Neural cell (in vitro differentiated cells): ENCODE results near the gene GYS2. TPM values are rescaled to one million over a fixed set of nuclear protein-coding genes. Genes with fewer than 3 reads are reported as not detected.

Experiments used
- H2AFZ ChIP-seq: fragments of 200-600, 300-800 bp; sonication (generic), shearing (Covaris generic); 2 replicates; pipeline ENCODE4 v1.6.0; 2014; ENCODE audit warnings: low read depth, mild to moderate bottlenecking, antibody characterized with exemption, low read length, moderate library complexity
- H3F3A ChIP-seq: fragments of 200-600 bp; shearing (Covaris generic); 2 replicates; pipeline ENCODE4 v1.6.1; 2016; ENCODE audit warnings: mild to moderate bottlenecking, moderate library complexity, mixed read lengths, antibody characterized with exemption, low read length; ENCODE audit not compliant: insufficient read depth, poor library complexity, severe bottlenecking
- H3K27ac ChIP-seq: fragments of 200-600, 300-800 bp; sonication (generic), shearing (Covaris generic); 2 replicates; pipeline ENCODE4 v1.5.1; 2014; ENCODE audit warnings: mild to moderate bottlenecking, low read length, moderate library complexity
- H3K27me3 ChIP-seq: fragments of 300-800, 200-600 bp; sonication (generic), shearing (Covaris generic); 2 replicates; pipeline ENCODE4 v1.6.0; 2014; ENCODE audit warnings: mild to moderate bottlenecking, low read depth, low read length, moderate library complexity; ENCODE audit not compliant: insufficient read depth
- H3K36me3 ChIP-seq: fragments of 300-800, 200-600 bp; sonication (generic), shearing (Covaris generic); 2 replicates; pipeline ENCODE4 v1.5.1; 2014; ENCODE audit warnings: mild to moderate bottlenecking, antibody characterized with exemption, low read length, moderate library complexity; ENCODE audit not compliant: insufficient read depth
- H3K4me2 ChIP-seq: fragments of 300-800, 200-600 bp; sonication (generic), shearing (Covaris generic); 2 replicates; pipeline ENCODE4 v1.6.0; 2014; ENCODE audit warnings: mild to moderate bottlenecking, low read length
- H3K4me3 ChIP-seq: fragments of 300-800, 200-600 bp; sonication (generic), shearing (Covaris generic); 2 replicates; pipeline ENCODE4 v1.5.1; 2014; ENCODE audit warnings: mild to moderate bottlenecking, low read length, moderate library complexity
- H3K79me2 ChIP-seq: fragments of 200-600 bp; shearing (Covaris generic); replicated peaks from 2 replicates; pipeline ENCODE4 v1.6.0; 2014; ENCODE audit warnings: mild to moderate bottlenecking, low read length, moderate library complexity; ENCODE audit not compliant: insufficient read depth
- H3K9ac ChIP-seq: fragments of 300-800, 200-600 bp; sonication (generic), shearing (Covaris generic); 2 replicates; pipeline ENCODE4 v1.6.1; 2016; ENCODE audit warnings: mild to moderate bottlenecking, low read length, mixed read lengths
- H3K9me2 ChIP-seq: fragments of 200-600 bp; shearing (Covaris generic); 2 replicates; pipeline ENCODE4 v1.6.1; 2016; ENCODE audit warnings: mild to moderate bottlenecking, low read length, mixed read lengths; ENCODE audit not compliant: insufficient read depth
- H3K9me3 ChIP-seq: fragments of 200-600, 300-800 bp; sonication (generic), shearing (Covaris generic); 2 replicates; pipeline ENCODE4 v1.6.1; 2016; ENCODE audit warnings: mild to moderate bottlenecking, mixed run types, low read length, moderate library complexity, mixed read lengths
- H4K20me1 ChIP-seq: fragments of 200-600 bp; shearing (Covaris generic); 2 replicates; pipeline ENCODE4 v1.6.1; 2016; ENCODE audit warnings: mild to moderate bottlenecking, mixed run types; ENCODE audit not compliant: insufficient read depth
- EP300 ChIP-seq: fragments of 450-650 bp; conservative IDR thresholded peaks from 2 replicates; pipeline ENCODE4 v1.6.1; 2014; ENCODE audit warnings: antibody characterized with exemption, mild to moderate bottlenecking, moderate library complexity; ENCODE audit not compliant: poor library complexity, severe bottlenecking
- EZH2 ChIP-seq: fragments of 200-600, 300-800 bp; shearing (Covaris generic), sonication (generic); IDR thresholded peaks from 2 replicates; pipeline ENCODE4 v1.6.1; 2014; ENCODE audit warnings: antibody characterized with exemption, low read length, borderline replicate concordance, mild to moderate bottlenecking; ENCODE audit not compliant: insufficient read depth, poor library complexity, severe bottlenecking
- MXI1 ChIP-seq: fragments of 450-650 bp; conservative IDR thresholded peaks from 2 replicates; pipeline ENCODE4 v1.6.1; 2014; ENCODE audit warnings: antibody characterized with exemption, mild to moderate bottlenecking; ENCODE audit not compliant: poor library complexity, severe bottlenecking
- POLR2AphosphoS5 ChIP-seq: IDR thresholded peaks from 2 replicates; pipeline ENCODE4 v1.6.1; 2012
- RAD21 ChIP-seq: fragments of 450-650 bp; conservative IDR thresholded peaks from 2 replicates; pipeline ENCODE4 v1.6.1; 2014; ENCODE audit warnings: antibody characterized with exemption, mild to moderate bottlenecking, moderate library complexity
- SMC3 ChIP-seq: fragments of 450-650 bp; conservative IDR thresholded peaks from 2 replicates; pipeline ENCODE4 v1.6.1; 2014; ENCODE audit warnings: antibody characterized with exemption, mild to moderate bottlenecking, moderate library complexity; ENCODE audit not compliant: poor library complexity
- TAF1 ChIP-seq: IDR thresholded peaks from 2 replicates; pipeline ENCODE4 v1.6.1; 2012; ENCODE audit warnings: low read depth
- polyA plus RNA-seq: library from polyadenylated mRNA; depleted of rRNA; stranded (reverse); fragments of >200 nt; gene quantifications from 2 replicates; pipeline ENCODE4 v1.2.3, GENCODE V29; 2014
- TF ChIP-seq, protein P1 (sequence below): fragments of 450-650 bp; IDR thresholded peaks from 2 replicates; pipeline ENCODE4 v1.5.1; 2014; ENCODE audit warnings: antibody characterized with exemption, mild to moderate bottlenecking, moderate library complexity; ENCODE audit not compliant: poor library complexity, severe bottlenecking
- TF ChIP-seq, protein P2 (sequence below): IDR thresholded peaks from 2 replicates; pipeline ENCODE4 v1.6.1; 2012; ENCODE audit warnings: borderline replicate concordance

Gene GYS2
- polyA plus RNA-seq, 1 donor from 2014 or later, result not detected

DNA sequence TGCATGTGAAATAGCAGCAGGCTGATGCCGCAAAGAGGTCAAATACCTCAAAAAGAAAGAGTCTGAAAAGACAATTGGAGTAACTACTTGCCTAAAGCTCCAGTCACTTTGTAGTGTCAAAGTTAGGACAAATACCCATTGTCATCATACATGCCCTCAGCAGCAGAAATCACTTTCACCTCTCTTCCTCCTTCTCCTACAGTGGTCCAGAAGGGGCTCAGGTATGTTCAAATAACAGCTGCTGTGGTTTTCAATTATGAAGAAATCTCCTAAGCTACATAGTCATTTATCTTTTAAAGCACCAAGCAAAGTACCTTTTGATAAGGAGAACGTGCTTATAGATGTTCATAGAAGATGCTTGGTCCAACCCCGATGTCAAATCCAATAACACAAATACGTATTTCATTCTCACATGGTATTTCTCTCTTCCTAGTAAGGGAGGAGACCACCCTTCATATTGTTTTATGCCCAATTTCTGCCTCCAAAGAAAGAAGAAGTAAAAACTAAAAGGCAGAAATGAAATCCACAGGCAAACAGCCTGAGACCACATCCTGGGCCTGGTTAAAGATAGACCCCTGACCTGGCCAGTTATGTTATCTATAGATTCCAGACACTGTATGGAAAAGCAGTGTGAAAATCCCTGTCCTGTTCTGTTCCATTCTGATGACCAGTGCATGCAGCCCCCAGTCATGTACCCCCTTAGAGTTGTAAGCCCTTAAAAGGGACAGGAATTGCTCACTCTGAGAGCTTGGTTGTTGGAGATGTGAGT, 23.7 kb downstream of the GYS2 start:
- Histone ChIP-seq H3K9ac (no peak overlapping the region), H3K4me3 (no peak overlapping the region), H3K36me3 (no peaks in the 10 kb centered on the region), H3K9me2 (no peaks in the 10 kb centered on the region), H3K27me3 (no peaks in the 10 kb centered on the region), H2AFZ (no peak overlapping the region), H3K79me2 (no peaks in the 10 kb centered on the region), H3K27ac (no peak overlapping the region), H3F3A (no peaks in the 10 kb centered on the region), H3K9me3 (no peaks in the 10 kb centered on the region), H3K4me2 (no peak overlapping the region), H4K20me1 (no peaks in the 10 kb centered on the region)
- TF ChIP-seq SMC3, result no peak
- TF ChIP-seq, protein P1, sequence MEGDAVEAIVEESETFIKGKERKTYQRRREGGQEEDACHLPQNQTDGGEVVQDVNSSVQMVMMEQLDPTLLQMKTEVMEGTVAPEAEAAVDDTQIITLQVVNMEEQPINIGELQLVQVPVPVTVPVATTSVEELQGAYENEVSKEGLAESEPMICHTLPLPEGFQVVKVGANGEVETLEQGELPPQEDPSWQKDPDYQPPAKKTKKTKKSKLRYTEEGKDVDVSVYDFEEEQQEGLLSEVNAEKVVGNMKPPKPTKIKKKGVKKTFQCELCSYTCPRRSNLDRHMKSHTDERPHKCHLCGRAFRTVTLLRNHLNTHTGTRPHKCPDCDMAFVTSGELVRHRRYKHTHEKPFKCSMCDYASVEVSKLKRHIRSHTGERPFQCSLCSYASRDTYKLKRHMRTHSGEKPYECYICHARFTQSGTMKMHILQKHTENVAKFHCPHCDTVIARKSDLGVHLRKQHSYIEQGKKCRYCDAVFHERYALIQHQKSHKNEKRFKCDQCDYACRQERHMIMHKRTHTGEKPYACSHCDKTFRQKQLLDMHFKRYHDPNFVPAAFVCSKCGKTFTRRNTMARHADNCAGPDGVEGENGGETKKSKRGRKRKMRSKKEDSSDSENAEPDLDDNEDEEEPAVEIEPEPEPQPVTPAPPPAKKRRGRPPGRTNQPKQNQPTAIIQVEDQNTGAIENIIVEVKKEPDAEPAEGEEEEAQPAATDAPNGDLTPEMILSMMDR, result no peak
- no peak for TF ChIP-seq EZH2
- no peak for TF ChIP-seq EP300
- no peak for TF ChIP-seq RAD21
- TF ChIP-seq TAF1, result no peak
- TF ChIP-seq POLR2AphosphoS5, result no peak
- TF ChIP-seq, protein P2, sequence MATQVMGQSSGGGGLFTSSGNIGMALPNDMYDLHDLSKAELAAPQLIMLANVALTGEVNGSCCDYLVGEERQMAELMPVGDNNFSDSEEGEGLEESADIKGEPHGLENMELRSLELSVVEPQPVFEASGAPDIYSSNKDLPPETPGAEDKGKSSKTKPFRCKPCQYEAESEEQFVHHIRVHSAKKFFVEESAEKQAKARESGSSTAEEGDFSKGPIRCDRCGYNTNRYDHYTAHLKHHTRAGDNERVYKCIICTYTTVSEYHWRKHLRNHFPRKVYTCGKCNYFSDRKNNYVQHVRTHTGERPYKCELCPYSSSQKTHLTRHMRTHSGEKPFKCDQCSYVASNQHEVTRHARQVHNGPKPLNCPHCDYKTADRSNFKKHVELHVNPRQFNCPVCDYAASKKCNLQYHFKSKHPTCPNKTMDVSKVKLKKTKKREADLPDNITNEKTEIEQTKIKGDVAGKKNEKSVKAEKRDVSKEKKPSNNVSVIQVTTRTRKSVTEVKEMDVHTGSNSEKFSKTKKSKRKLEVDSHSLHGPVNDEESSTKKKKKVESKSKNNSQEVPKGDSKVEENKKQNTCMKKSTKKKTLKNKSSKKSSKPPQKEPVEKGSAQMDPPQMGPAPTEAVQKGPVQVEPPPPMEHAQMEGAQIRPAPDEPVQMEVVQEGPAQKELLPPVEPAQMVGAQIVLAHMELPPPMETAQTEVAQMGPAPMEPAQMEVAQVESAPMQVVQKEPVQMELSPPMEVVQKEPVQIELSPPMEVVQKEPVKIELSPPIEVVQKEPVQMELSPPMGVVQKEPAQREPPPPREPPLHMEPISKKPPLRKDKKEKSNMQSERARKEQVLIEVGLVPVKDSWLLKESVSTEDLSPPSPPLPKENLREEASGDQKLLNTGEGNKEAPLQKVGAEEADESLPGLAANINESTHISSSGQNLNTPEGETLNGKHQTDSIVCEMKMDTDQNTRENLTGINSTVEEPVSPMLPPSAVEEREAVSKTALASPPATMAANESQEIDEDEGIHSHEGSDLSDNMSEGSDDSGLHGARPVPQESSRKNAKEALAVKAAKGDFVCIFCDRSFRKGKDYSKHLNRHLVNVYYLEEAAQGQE, result no peak
- no peak for TF ChIP-seq MXI1

DNA sequence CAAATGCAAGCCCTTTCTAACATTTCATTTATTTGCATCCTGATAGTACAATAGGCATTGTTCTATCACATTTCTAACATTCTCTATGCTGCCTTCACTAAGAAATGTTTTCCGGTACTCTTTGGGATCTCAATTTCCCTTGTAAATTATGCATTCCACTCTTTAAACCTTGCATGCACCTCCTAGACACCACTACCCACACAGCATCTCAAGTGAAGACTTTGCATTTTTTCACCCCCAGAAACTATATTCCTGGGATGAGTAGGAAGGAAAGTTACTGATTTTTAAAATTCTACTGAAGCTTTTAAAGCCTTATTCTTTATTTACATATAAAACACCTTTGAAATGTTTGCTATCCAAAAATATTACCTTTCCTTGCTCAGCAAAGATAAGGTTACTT, 27.1 kb downstream of the GYS2 start:
- Histone ChIP-seq H2AFZ (no peak overlapping the region), H3K9ac (no peak overlapping the region), H3F3A (no peaks in the 10 kb centered on the region), H3K9me2 (no peaks in the 10 kb centered on the region), H3K4me3 (no peak overlapping the region), H3K27ac (no peak overlapping the region), H3K79me2 (no peaks in the 10 kb centered on the region), H3K9me3 (no peaks in the 10 kb centered on the region), H3K36me3 (no peaks in the 10 kb centered on the region), H3K27me3 (no peaks in the 10 kb centered on the region), H3K4me2 (no peak overlapping the region), H4K20me1 (no peaks in the 10 kb centered on the region)
- TF ChIP-seq EP300 (no peak), SMC3 (no peak), EZH2 (no peak), RAD21 (no peak), TAF1 (no peak), POLR2AphosphoS5 (no peak), MXI1 (no peak)
- TF ChIP-seq, protein P2, result no peak
- TF ChIP-seq, protein P1, result no peak
